ENCODE results near the gene FOSL2. TPM values are rescaled to one million over a fixed set of nuclear protein-coding genes. Genes with fewer than 3 reads are reported as not detected.

FOSL2 gene
- total and polyA plus RNA-seq, 10 of the 15 experiments (the other 5 are each of a cell fraction or from before 2014, with no cell fraction given): 0.05 to 1.3 (median 0.34) TPM

- no peak for TF ChIP-seq POLR2A (IDR thresholded peaks at IDR 0.05; ENCODE audit: low read depth, low read length)
- no peak for TF ChIP-seq ZNF24 (IDR thresholded peaks at IDR 0.05)
- TF ChIP-seq STAT1 (conservative IDR thresholded peaks at IDR 0.05): no peak
- no peak for TF ChIP-seq SKIL (IDR thresholded peaks at IDR 0.05; ENCODE audit: low read depth, poor library complexity, severe bottlenecking)
- no peak for TF ChIP-seq RAD21 (IDR thresholded peaks at IDR 0.05; ENCODE audit: insufficient read depth, low read depth, low read length)
- no peak for TF ChIP-seq ETV6 (conservative IDR thresholded peaks at IDR 0.05 in 1 of 2, IDR thresholded peaks at IDR 0.05 in 1 of 2; ENCODE audit: borderline replicate concordance in 1 of 2, low read depth in 1 of 2)
- TF ChIP-seq FOXK2 (IDR thresholded peaks at IDR 0.05): no peak
- TF ChIP-seq ZNF622 (IDR thresholded peaks at IDR 0.05): no peak
- TF ChIP-seq MXI1 (IDR thresholded peaks at IDR 0.05; ENCODE audit: low read depth, low read length): no peak
- no peak for TF ChIP-seq ELK1 (IDR thresholded peaks at IDR 0.05; ENCODE audit: low read depth, low read length)
- no peak for TF ChIP-seq NRF1 (conservative IDR thresholded peaks at IDR 0.05; ENCODE audit: low read depth, low read length)
- no peak for TF ChIP-seq NR2C2 (IDR thresholded peaks at IDR 0.05; ENCODE audit: borderline replicate concordance, control insufficient read depth, insufficient read length, low read depth)
- no peak for TF ChIP-seq CTCF (IDR thresholded peaks at IDR 0.05 in 2 of 3, conservative IDR thresholded peaks at IDR 0.05 in 1 of 3; ENCODE audit: control insufficient read depth in 2 of 3, extremely low read depth in 1 of 3, insufficient read depth in 1 of 3, low read depth in 3 of 3, low read length in 3 of 3)
- no peak for TF ChIP-seq TCF3 (IDR thresholded peaks at IDR 0.05; ENCODE audit: borderline replicate concordance, insufficient read depth, low read depth, low read length)
- no peak for TF ChIP-seq PML (IDR thresholded peaks at IDR 0.05; ENCODE audit: low read length)
- no peak for TF ChIP-seq NKRF (conservative IDR thresholded peaks at IDR 0.05)
- TF ChIP-seq NFYB (IDR thresholded peaks at IDR 0.05; ENCODE audit: insufficient read depth, low read depth, low read length): no peak
- no peak for TF ChIP-seq MEF2A (IDR thresholded peaks at IDR 0.05; ENCODE audit: insufficient read depth, low read depth, low read length)
- no peak for TF ChIP-seq NR2C1 (IDR thresholded peaks at IDR 0.05)
- Histone ChIP-seq H3K9me3 (replicated peaks; ENCODE audit: control insufficient read depth, insufficient read depth, low read length) (no peaks in the 10 kb centered on the region), H3K79me2 (ENCODE audit: control insufficient read depth, insufficient read depth, low read length) (no peaks in the 10 kb centered on the region), H3K4me1 (ENCODE audit: control insufficient read depth, insufficient read depth, low read length) (no peaks in the 10 kb centered on the region), H3K27me3 (replicated peaks in 1 of 2; ENCODE audit: control insufficient read depth in 2 of 2, insufficient read depth in 2 of 2, low read length in 1 of 2) (no peaks in the 10 kb centered on the region), H3K27ac (ENCODE audit: control insufficient read depth, insufficient read depth) (no peak overlapping the region), H3K9ac (ENCODE audit: control insufficient read depth, insufficient read depth, low read length) (no peak overlapping the region), H2AFZ (ENCODE audit: control insufficient read depth, low read depth, low read length) (no peak overlapping the region), H3K4me2 (ENCODE audit: control insufficient read depth, insufficient read depth) (no peak overlapping the region), H4K20me1 (ENCODE audit: control insufficient read depth, insufficient read depth) (no peaks in the 10 kb centered on the region), H3K36me3 (ENCODE audit: control insufficient read depth in 2 of 2, insufficient read depth in 2 of 2, low read length in 1 of 2) (no peaks in the 10 kb centered on the region), H3K4me3 (no peak overlapping the region)
- RAD21 ChIA-PET (ENCODE audit: unreplicated experiment): no interaction called here
- SMC1A ChIA-PET (ENCODE audit: uncharacterized antibody, unreplicated experiment): no interaction called here
- POLR2A ChIA-PET: no interaction called here
- FAIRE-seq: no peak
- DNase-seq (ENCODE audit: low read depth, low spot score): no peak
- no peak for ATAC-seq
- CTCF ChIA-PET: interaction anchor here (0.6 to 1.6 kb wide), 2 partner anchors 10 to 696 kb away, joined by 3 to 4 read pairs; no protein-coding TSS in a partner anchor
- 52% methylated on average over 7 of the region's 7 CpGs for WGBS (ENCODE audit: insufficient coverage, insufficient replicate concordance, low lambda C conversion rate, missing lambda C conversion rate)
- intact Hi-C loops (cut with micrococcal nuclease; ENCODE audit: unreplicated experiment) (no loop called here), in situ Hi-C loops (cut with MboI) (no loop called here)
- BruUV-seq (replicated peaks): no TSS peak
Measured at GRCh38 chr2:28413899-28414295, 21.2 kb downstream of the FOSL2 start.

All from GM12878 (cell line).